GM12891 (cell line): ENCODE results near the gene MXD3.

ENCODE experiments used
- POLR2A ChIP-seq: IDR thresholded peaks from 2 replicates; pipeline ENCODE4 v1.6.1; 2011; ENCODE audit warnings: low read depth, low read length, control low read depth
- POLR2AphosphoS5 ChIP-seq: IDR thresholded peaks from 2 replicates; pipeline ENCODE4 v1.6.1; 2011; ENCODE audit warnings: low read depth, low read length, control low read depth
- TAF1 ChIP-seq: IDR thresholded peaks from 2 replicates; pipeline ENCODE4 v1.6.1; 2011; ENCODE audit warnings: low read depth, low read length, control low read depth

- TF ChIP-seq POLR2AphosphoS5 (no peak), POLR2A (no peak), TAF1 (no peak)
These were observed 43.6 kb upstream of the MXD3 start for GRCh38 chr5:177355162-177355867.
